ENCODE measurements around the gene OPN3.

GRCh38 chr1:241645199-241645598 lies 5.0 kb upstream of the OPN3 start:
- TF ChIP-seq CTCF (IDR thresholded peaks at IDR 0.05) (no peak), POLR2AphosphoS5 (IDR thresholded peaks at IDR 0.05) (no peak), POLR2A (IDR thresholded peaks at IDR 0.05) (no peak)

Measured in upper lobe of left lung (tissue), 4 donors.